Hepatocyte (in vitro differentiated cells): ENCODE measurements around the gene GRK5. TPM values are rescaled to one million over a fixed set of nuclear protein-coding genes. Genes with fewer than 3 reads are reported as not detected.

Source experiments
- DNase-seq: peaks from one replicate; pipeline ENCODE4 v3.0.0-alpha.2; 2016; ENCODE audit warnings: low spot score
- H2AFZ ChIP-seq: fragments of 200-600 bp; sonication (generic); 2 replicates; pipeline ENCODE4 v1.6.0; 2016; ENCODE audit warnings: antibody characterized with exemption, mild to moderate bottlenecking
- H3K27ac ChIP-seq: fragments of 200-600 bp; sonication (generic); 2 replicates; pipeline ENCODE4 v1.5.1; 2016; ENCODE audit warnings: mild to moderate bottlenecking
- H3K27me3 ChIP-seq: fragments of 200-600 bp; sonication (generic); 2 replicates; pipeline ENCODE4 v1.6.1; 2016
- H3K36me3 ChIP-seq: fragments of 200-600 bp; sonication (generic); replicated peaks from 2 replicates; pipeline ENCODE4 v1.5.1; 2016; ENCODE audit warnings: low read depth; ENCODE audit not compliant: insufficient read depth
- H3K4me1 ChIP-seq: fragments of 200-600 bp; sonication (generic); 2 replicates; pipeline ENCODE4 v1.5.1; 2016; ENCODE audit warnings: mild to moderate bottlenecking, moderate library complexity; ENCODE audit not compliant: insufficient read depth
- H3K4me2 ChIP-seq: fragments of 200-600 bp; sonication (generic); 2 replicates; pipeline ENCODE4 v1.6.0; 2016
- H3K4me3 ChIP-seq: fragments of 200-600 bp; sonication (generic); 2 replicates; pipeline ENCODE4 v1.5.1; 2016; ENCODE audit warnings: mild to moderate bottlenecking
- H3K79me2 ChIP-seq: fragments of 200-600 bp; sonication (generic); 2 replicates; pipeline ENCODE4 v1.6.0; 2017; ENCODE audit warnings: mild to moderate bottlenecking
- H3K9me2 ChIP-seq: fragments of 200-600 bp; sonication (generic); replicated peaks from 2 replicates; pipeline ENCODE4 v1.6.0; 2017; ENCODE audit warnings: mild to moderate bottlenecking; ENCODE audit not compliant: insufficient read depth
- H3K9me3 ChIP-seq: fragments of 200-600 bp; sonication (generic); 2 replicates; pipeline ENCODE4 v1.5.1; 2016; ENCODE audit warnings: low read depth, mild to moderate bottlenecking
- H4K20me1 ChIP-seq: fragments of 200-600 bp; sonication (generic); 2 replicates; pipeline ENCODE4 v1.6.0; 2016; ENCODE audit warnings: mild to moderate bottlenecking; ENCODE audit not compliant: insufficient read depth, poor library complexity, severe bottlenecking
- CTCF ChIP-seq: fragments of 200-600 bp; sonication (generic); IDR thresholded peaks from 2 replicates; pipeline ENCODE4 v1.5.1; 2016; ENCODE audit warnings: antibody characterized with exemption, mild to moderate bottlenecking; ENCODE audit not compliant: poor library complexity
- EZH2 ChIP-seq: fragments of 200-600 bp; sonication (generic); IDR thresholded peaks from 2 replicates; pipeline ENCODE4 v1.6.1; 2016; ENCODE audit warnings: antibody characterized with exemption, mild to moderate bottlenecking, borderline replicate concordance
- EZH2phosphoT487 ChIP-seq: fragments of 200-600 bp; sonication (generic); IDR thresholded peaks from one replicate; pipeline ENCODE4 v1.6.1; 2018; ENCODE audit warnings: antibody characterized with exemption, mild to moderate bottlenecking, low read depth, moderate library complexity; ENCODE audit not compliant: unreplicated experiment, severe bottlenecking
- WGBS: methylation state at CpG from one replicate; pipeline ENCODE4 v1.1.6; 2016; ENCODE audit warnings: low lambda C conversion rate; ENCODE audit errors: missing lambda C conversion rate; 5-methylcytosine and 5-hydroxymethylcytosine counted together
- polyA plus RNA-seq: library from polyadenylated mRNA; unstranded; fragments of >200 nt; fragmentation: Nextera tagmentation; extraction: Ambion mirVana; gene quantifications from 2 replicates; pipeline ENCODE4 v1.2.1, GENCODE V29; 2016
- total RNA-seq: library from RNA; depleted of rRNA; stranded (reverse); fragments of >200 nt; gene quantifications from 2 replicates; pipeline ENCODE4 v1.2.3, GENCODE V29; 2014

GRK5 gene
- total and polyA plus RNA-seq, 2 experiments from 2014 or later: 7.6 to 19.9 TPM

- H3K27ac ChIP-seq: no peak overlapping the region
- DNase-seq: no peak
- H3K9me3 ChIP-seq: no peaks in the 10 kb centered on the region
- WGBS: 97% methylated on average over 15 of the region's 15 CpGs
- no peaks in the 10 kb centered on the region for H3K36me3 ChIP-seq
- no peak overlapping the region for H2AFZ ChIP-seq
- no peaks in the 10 kb centered on the region for H3K9me2 ChIP-seq
- TF ChIP-seq CTCF (no peak), EZH2phosphoT487 (no peak), EZH2 (no peak)
- no peaks in the 10 kb centered on the region for H4K20me1 ChIP-seq
- H3K27me3 ChIP-seq: no peaks in the 10 kb centered on the region
- H3K4me3 ChIP-seq: no peak overlapping the region
- no peaks in the 10 kb centered on the region for H3K4me1 ChIP-seq
- H3K79me2 ChIP-seq: no peaks in the 10 kb centered on the region
- no peak overlapping the region for H3K4me2 ChIP-seq
Measured at GRCh38 chr10:119386666-119387065, 179.3 kb downstream of the GRK5 start.

- Histone ChIP-seq H3K4me2 (no peak overlapping the region), H3K4me1 (no peaks in the 10 kb centered on the region), H3K9me3 (no peaks in the 10 kb centered on the region), H3K27me3 (no peaks in the 10 kb centered on the region), H3K9me2 (no peaks in the 10 kb centered on the region), H4K20me1 (no peaks in the 10 kb centered on the region), H3K79me2 (no peaks in the 10 kb centered on the region), H3K27ac (no peak overlapping the region), H3K36me3 (no peaks in the 10 kb centered on the region), H2AFZ (no peak overlapping the region), H3K4me3 (no peak overlapping the region)
- WGBS: 100% methylated on average over 1 of the region's 1 CpG
- no peak for DNase-seq
- TF ChIP-seq EZH2 (no peak), EZH2phosphoT487 (no peak), CTCF (no peak)
Measured at GRCh38 chr10:119388849-119389345, 181.5 kb downstream of the GRK5 start.

- 94% methylated on average over 17 of the region's 18 CpGs for WGBS
- Histone ChIP-seq H3K36me3 (no peaks in the 10 kb centered on the region), H3K9me3 (no peaks in the 10 kb centered on the region), H3K4me3 (no peak overlapping the region), H3K79me2 (no peaks in the 10 kb centered on the region), H4K20me1 (no peaks in the 10 kb centered on the region), H3K4me1 (no peaks in the 10 kb centered on the region), H2AFZ (no peak overlapping the region), H3K27me3 (no peaks in the 10 kb centered on the region), H3K4me2 (no peak overlapping the region), H3K27ac (no peak overlapping the region), H3K9me2 (no peaks in the 10 kb centered on the region)
- no peak for DNase-seq
- TF ChIP-seq EZH2phosphoT487 (no peak), EZH2 (no peak), CTCF (no peak)
Measured at GRCh38 chr10:119391440-119392251, 184.3 kb downstream of the GRK5 start.
